Endothelial cell of umbilical vein (primary cell): ENCODE measurements around the gene CD2AP.

Source experiments
- POLR2A ChIP-seq: IDR thresholded peaks from 2 replicates; pipeline ENCODE4 v1.6.1; 2012; ENCODE audit warnings: low read depth, mild to moderate bottlenecking, control low read depth, low read length
- POLR2AphosphoS5 ChIP-seq: IDR thresholded peaks from 2 replicates; pipeline ENCODE4 v1.6.1; 2012; ENCODE audit warnings: low read depth, mild to moderate bottlenecking, control low read depth, low read length, moderate library complexity; ENCODE audit not compliant: insufficient read depth
- TF ChIP-seq, protein P1 (sequence below), 2 donors: IDR thresholded peaks; 1 replicate in 1 of 2; 2 replicates in 1 of 2; pipeline ENCODE4 v1.5.1; 2011; ENCODE audit warnings: low read length in 2 of 2, mild to moderate bottlenecking in 2 of 2, moderate library complexity in 2 of 2, control low read depth in 1 of 2, inconsistent platforms in 1 of 2, low read depth in 1 of 2; ENCODE audit not compliant: insufficient read depth in 1 of 2; ENCODE audit errors: extremely low read depth in 1 of 2

DNA sequence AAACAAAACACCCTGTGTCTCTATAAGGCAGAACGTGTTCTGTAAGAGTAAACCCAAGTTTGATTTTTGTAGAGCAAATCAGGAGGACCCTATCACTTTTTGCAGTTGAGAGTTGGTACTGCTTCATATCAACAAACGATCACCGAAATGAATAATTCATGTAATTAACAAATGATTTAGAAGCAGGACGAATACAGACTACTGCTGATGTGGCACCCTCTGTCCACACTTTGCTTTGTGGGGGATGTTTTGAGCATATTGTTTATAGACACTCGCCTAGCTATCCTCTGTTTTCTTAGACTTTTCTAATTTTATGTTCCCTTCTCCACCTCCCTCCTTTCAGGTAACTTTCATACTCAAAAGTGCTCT is 1.5 kb downstream of the CD2AP start:
- no peak for TF ChIP-seq POLR2A
- TF ChIP-seq POLR2AphosphoS5 = no peak
- TF ChIP-seq, protein P1, sequence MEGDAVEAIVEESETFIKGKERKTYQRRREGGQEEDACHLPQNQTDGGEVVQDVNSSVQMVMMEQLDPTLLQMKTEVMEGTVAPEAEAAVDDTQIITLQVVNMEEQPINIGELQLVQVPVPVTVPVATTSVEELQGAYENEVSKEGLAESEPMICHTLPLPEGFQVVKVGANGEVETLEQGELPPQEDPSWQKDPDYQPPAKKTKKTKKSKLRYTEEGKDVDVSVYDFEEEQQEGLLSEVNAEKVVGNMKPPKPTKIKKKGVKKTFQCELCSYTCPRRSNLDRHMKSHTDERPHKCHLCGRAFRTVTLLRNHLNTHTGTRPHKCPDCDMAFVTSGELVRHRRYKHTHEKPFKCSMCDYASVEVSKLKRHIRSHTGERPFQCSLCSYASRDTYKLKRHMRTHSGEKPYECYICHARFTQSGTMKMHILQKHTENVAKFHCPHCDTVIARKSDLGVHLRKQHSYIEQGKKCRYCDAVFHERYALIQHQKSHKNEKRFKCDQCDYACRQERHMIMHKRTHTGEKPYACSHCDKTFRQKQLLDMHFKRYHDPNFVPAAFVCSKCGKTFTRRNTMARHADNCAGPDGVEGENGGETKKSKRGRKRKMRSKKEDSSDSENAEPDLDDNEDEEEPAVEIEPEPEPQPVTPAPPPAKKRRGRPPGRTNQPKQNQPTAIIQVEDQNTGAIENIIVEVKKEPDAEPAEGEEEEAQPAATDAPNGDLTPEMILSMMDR (IDR thresholded peaks at IDR 0.05; ENCODE audit: extremely low read depth in 1 of 2, insufficient read depth in 1 of 2, low read depth in 1 of 2, low read length in 2 of 2) = no peak
